K562 (cell line): Measurements from ENCODE around the gene GAK. TPM values are rescaled to one million over a fixed set of nuclear protein-coding genes. Genes with fewer than 3 reads are reported as not detected.
A peak's percentile ranks its signal among the peaks of the same experiment; 100 is the strongest.

ENCODE experiments used
- ATAC-seq: fragments of 200-7000 bp; cut with Tn5 transposase; 3 replicates; pipeline ENCODE4 v1.9.1; 2020; ENCODE audit warnings: moderate library complexity
- BruUV-seq: library from RNA; stranded (reverse); fragments of 400-500 nt; replicated peaks from 2 replicates; lab custom pipeline; 2021; lab: Mats Ljungman, UMichigan
- CTCF ChIA-PET: fragments of 300-600 bp; formaldehyde crosslinking; extraction: SDS; loops from one replicate; lab custom pipeline; 2021; ENCODE audit warnings: low intra/inter-chr PET ratio; lab: Yijun Ruan, JAX
- POLR2A ChIA-PET: fragments of 300-600, 350-650 bp; sonication (Branson Sonifier 250); formaldehyde crosslinking; extraction: SDS; loops from one replicate; lab custom pipeline; 2021; ENCODE audit warnings: antibody characterized with exemption, inconsistent platforms; lab: Yijun Ruan, JAX
- DNase-seq, 4 experiments: peaks; one replicate each; pipeline versions ENCODE4 v3.0.0 to v3.0.0-alpha.2; 2011 to 2018; ENCODE audit warnings: low spot score in 3 of 4, mixed read lengths in 3 of 4; ENCODE audit errors: extremely low read depth in 1 of 4
- FAIRE-seq: peaks from 2 replicates; lab custom pipeline; 2011; peaks lifted over from hg19 to GRCh38; lab: Jason Lieb, UNC
- H2AFZ ChIP-seq: 2 replicates; pipeline ENCODE4 v1.6.0; 2011; ENCODE audit warnings: low read depth, low read length, control low read depth, inconsistent platforms
- H3K27ac ChIP-seq: fragments of 200-600 bp; 3 replicates; pipeline ENCODE4 v1.8.0; 2011; ENCODE audit warnings: low read depth, mild to moderate bottlenecking, control low read depth, inconsistent platforms, low read length, moderate library complexity, mixed read lengths; ENCODE audit errors: extremely low read depth
- H3K27me3 ChIP-seq, 2 experiments: fragments of 300-600 bp in 1 of 2; 2 replicates in 1 of 2; 3 replicates in 1 of 2; pipeline versions ENCODE4 v1.6.0 to v1.8.0; 2011; ENCODE audit warnings: inconsistent platforms in 2 of 2, low read length in 2 of 2, mild to moderate bottlenecking in 1 of 2, mixed read lengths in 1 of 2, moderate library complexity in 1 of 2; ENCODE audit not compliant: control insufficient read depth in 2 of 2, insufficient read depth in 2 of 2
- H3K36me3 ChIP-seq: fragments of 300-600 bp; 3 replicates; pipeline ENCODE4 v1.8.0; 2011; ENCODE audit warnings: mild to moderate bottlenecking, low read length, inconsistent platforms; ENCODE audit not compliant: control insufficient read depth, insufficient read depth
- H3K4me1 ChIP-seq, 2 experiments: fragments of 200-600 bp in 1 of 2; replicated peaks in 1 of 2; 2 replicates in 1 of 2; 3 replicates in 1 of 2; pipeline versions ENCODE4 v1.5.1 to v1.8.0; 2011; ENCODE audit warnings: inconsistent platforms in 2 of 2, low read length in 2 of 2, mild to moderate bottlenecking in 1 of 2, mixed read lengths in 1 of 2, moderate library complexity in 1 of 2; ENCODE audit not compliant: control insufficient read depth in 2 of 2, insufficient read depth in 2 of 2
- H3K4me2 ChIP-seq: 2 replicates; pipeline ENCODE4 v1.6.1; 2011; ENCODE audit warnings: low read length, control low read depth, inconsistent platforms, mixed read lengths; ENCODE audit not compliant: insufficient read depth
- H3K4me3 ChIP-seq: fragments of 200-600 bp; sonication (generic), shearing (Covaris generic); 2 replicates; pipeline ENCODE4 v1.5.1; 2016; ENCODE audit warnings: control low read depth, inconsistent platforms
- H3K79me2 ChIP-seq: fragments of 200-600 bp; 3 replicates; pipeline ENCODE4 v1.8.0; 2011; ENCODE audit warnings: low read length, inconsistent platforms; ENCODE audit not compliant: control insufficient read depth, insufficient read depth
- H3K9ac ChIP-seq, 2 experiments: 2 replicates each; pipeline versions ENCODE4 v1.6.0 to v1.6.1; 2011; ENCODE audit warnings: low read depth in 2 of 2, low read length in 2 of 2, control low read depth in 1 of 2, inconsistent platforms in 1 of 2, mild to moderate bottlenecking in 1 of 2, mixed read lengths in 1 of 2; ENCODE audit not compliant: insufficient read depth in 1 of 2
- H3K9me1 ChIP-seq: one replicate; pipeline ENCODE4 v1.6.0; 2011; ENCODE audit warnings: inconsistent platforms, mild to moderate bottlenecking, low read length, moderate library complexity; ENCODE audit not compliant: control insufficient read depth, insufficient read depth
- H3K9me3 ChIP-seq: replicated peaks from 2 replicates; pipeline ENCODE4 v1.5.1; 2011; ENCODE audit warnings: low read depth, low read length, inconsistent platforms; ENCODE audit not compliant: control insufficient read depth, insufficient read depth
- H4K20me1 ChIP-seq: replicated peaks from 2 replicates; pipeline ENCODE4 v1.6.1; 2011; ENCODE audit warnings: low read length, inconsistent platforms, mixed read lengths; ENCODE audit not compliant: control insufficient read depth, insufficient read depth
- BCL6 ChIP-seq: fragments of 250-450 bp; sonication (Bioruptor Pico); IDR thresholded peaks from 2 replicates; pipeline ENCODE4 v1.4.0; 2020
- CBX2 ChIP-seq: fragments of 200-600 bp; sonication (generic); IDR thresholded peaks from one replicate; pipeline ENCODE4 v1.6.1; 2012; ENCODE audit warnings: mild to moderate bottlenecking, low read length, inconsistent platforms; ENCODE audit not compliant: insufficient read depth, poor library complexity, severe bottlenecking
- CBX8 ChIP-seq: fragments of 200-600 bp; sonication (generic); IDR thresholded peaks from 2 replicates; pipeline ENCODE4 v1.6.1; 2012; ENCODE audit warnings: borderline replicate concordance, mixed run types, low read depth, mild to moderate bottlenecking, moderate library complexity, mixed read lengths, low read length, control low read depth, inconsistent platforms; ENCODE audit not compliant: poor library complexity, severe bottlenecking; ENCODE audit errors: extremely low read depth
- HIVEP1 ChIP-seq: fragments of 250-450 bp; sonication (Bioruptor Pico); IDR thresholded peaks from 2 replicates; pipeline ENCODE4 v1.4.0; 2020; ENCODE audit warnings: mild to moderate bottlenecking
- KDM4B ChIP-seq, 2 experiments: fragments of 450-650 bp in 1 of 2; sonication (generic) in 1 of 2; IDR thresholded peaks; 2 replicates each; pipeline ENCODE4 v1.6.1; 2016 to 2017; ENCODE audit warnings: borderline replicate concordance in 2 of 2, antibody characterized with exemption in 1 of 2, low read depth in 1 of 2, mild to moderate bottlenecking in 1 of 2
- LEF1 ChIP-seq: fragments of 450-650 bp; IDR thresholded peaks from 2 replicates; pipeline ENCODE4 v1.6.1; 2016; ENCODE audit warnings: mild to moderate bottlenecking
- RAD21 ChIP-seq, 2 experiments: fragments of 250-450 bp in 1 of 2; fragments of 450-650 bp in 1 of 2; sonication (Bioruptor Pico) in 1 of 2; formaldehyde crosslinking in 1 of 2; IDR thresholded peaks in 1 of 2; conservative IDR thresholded peaks in 1 of 2; 2 replicates each; pipeline versions ENCODE4 v1.4.0 to v1.8.0; 2020 to 2022; ENCODE audit warnings: mild to moderate bottlenecking in 2 of 2, moderate library complexity in 1 of 2
- RBM15 ChIP-seq: fragments of 200-400 bp; formaldehyde crosslinking; IDR thresholded peaks from 2 replicates; pipeline ENCODE4 v1.6.1; 2018; ENCODE audit warnings: mild to moderate bottlenecking, low read length, moderate library complexity; ENCODE audit not compliant: insufficient read depth
- SMAD1 ChIP-seq: fragments of 150-350 bp; IDR thresholded peaks from 2 replicates; pipeline ENCODE4 v1.6.1; 2014; ENCODE audit warnings: low read length, low read depth; ENCODE audit not compliant: partially characterized antibody
- SRSF7 ChIP-seq: fragments of 200-400 bp; formaldehyde crosslinking; optimal IDR thresholded peaks from 2 replicates; pipeline ENCODE3; 2017; ENCODE audit warnings: mild to moderate bottlenecking, low read depth, low read length
- ZNF263 ChIP-seq: sonication (generic); formaldehyde crosslinking; IDR thresholded peaks from 2 replicates; pipeline ENCODE4 v1.8.0; 2022; ENCODE audit warnings: mild to moderate bottlenecking, missing genetic modification reagents, borderline replicate concordance
- ZNF316 ChIP-seq: fragments of 450-650 bp; IDR thresholded peaks from 2 replicates; pipeline ENCODE4 v1.6.1; 2016
- WGBS: fragments of 100-300 bp; shearing (Covaris generic); methylation state at CpG from one replicate; pipeline ENCODE4 v1.1.6; 2016; ENCODE audit warnings: low coverage, mixed read lengths; ENCODE audit not compliant: insufficient coverage; ENCODE audit errors: missing lambda C conversion rate; 5-methylcytosine and 5-hydroxymethylcytosine counted together
- in situ Hi-C: fragments of 300-500 bp; cut with MboI; formaldehyde crosslinking; loops from 4 replicates; pipeline ENCODE4 v1.15.0; 2018; ENCODE audit warnings: inconsistent platforms, mixed read lengths
- intact Hi-C: fragments of 100-400 bp; cut with micrococcal nuclease; formaldehyde crosslinking; loops from 2 replicates; pipeline ENCODE4 v1.14.2; 2022
- polyA plus RNA-seq, 8 experiments: library from polyadenylated mRNA; depleted of rRNA in 4 of 8; stranded (reverse) in 5 of 8; unstranded in 3 of 8; fragments of >200 nt; fragmentation: Nextera tagmentation in 2 of 8; fragmentation: Illumina TruSeq in 1 of 8; extraction: Ambion mirVana in 2 of 8; extraction: Trizol in 1 of 8; gene quantifications; 2 replicates each; pipeline versions ENCODE4 v1.2.1 to v1.2.3, GENCODE V29; 2011 to 2014; ENCODE audit warnings: inconsistent platforms in 1 of 8, missing spikeins in 1 of 8
- total RNA-seq, 7 experiments: library from RNA; depleted of rRNA in 6 of 7; stranded (reverse); fragments of >200 nt in 6 of 7; fragmentation: Illumina TruSeq in 2 of 7; extraction: Trizol in 2 of 7; gene quantifications; 2 replicates each; pipeline versions ENCODE4 v1.2.1 to v1.2.3, GENCODE V29; 2011 to 2021; ENCODE audit warnings: low replicate concordance in 1 of 7
- TF ChIP-seq, protein P1 (sequence below): fragments of 200-800 bp; sonication (Bioruptor generic); IDR thresholded peaks from 2 replicates; pipeline ENCODE4 v1.6.1; 2017; ENCODE audit warnings: missing genetic modification characterization, missing compliant biosample characterization
- TF ChIP-seq, protein P2 (sequence below): sonication (generic); formaldehyde crosslinking; IDR thresholded peaks from 2 replicates; pipeline ENCODE4 v1.8.1; 2023; ENCODE audit warnings: mild to moderate bottlenecking, missing genetic modification reagents, moderate library complexity
- TF ChIP-seq, protein P3 (sequence below): fragments of 250-450 bp; sonication (Bioruptor Pico); IDR thresholded peaks from 2 replicates; pipeline ENCODE4 v1.8.0; 2021; ENCODE audit warnings: mild to moderate bottlenecking, moderate library complexity

Gene GAK
- total and polyA plus RNA-seq, 9 of the 15 experiments (the other 6 are each of a cell fraction or from before 2014, with no cell fraction given), result 1.3 to 102 (median 16.2) TPM

DNA sequence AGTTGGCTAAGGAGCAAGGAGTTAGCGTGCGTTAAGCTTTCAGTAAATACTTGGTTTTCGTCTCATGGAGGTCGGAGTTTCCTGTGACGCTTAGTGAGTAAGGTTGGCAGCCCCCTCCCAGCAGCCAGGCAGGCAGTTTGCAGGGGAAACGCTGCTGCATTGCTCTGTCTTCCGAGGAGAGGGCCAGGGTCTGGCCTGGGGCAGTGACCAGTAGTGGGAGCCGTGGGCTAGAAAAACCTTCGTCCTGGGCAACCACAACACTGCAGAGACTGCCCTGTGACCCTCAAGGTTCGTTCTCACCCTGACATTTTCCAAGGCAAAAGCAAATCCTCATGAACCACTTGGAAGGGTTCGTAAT lies 576 bp upstream of the GAK start (continued):
- TF ChIP-seq RBM15, result no peak
- no peak for TF ChIP-seq LEF1
- peak in 1 of 2 experiments; percentile 52; a peak in 2 of 4 replicates for TF ChIP-seq RAD21 (CRISPR knock-in tag; conservative IDR thresholded peaks at IDR 0.05 in 1 of 2, IDR thresholded peaks at IDR 0.05 in 1 of 2)
- TF ChIP-seq, protein P1, sequence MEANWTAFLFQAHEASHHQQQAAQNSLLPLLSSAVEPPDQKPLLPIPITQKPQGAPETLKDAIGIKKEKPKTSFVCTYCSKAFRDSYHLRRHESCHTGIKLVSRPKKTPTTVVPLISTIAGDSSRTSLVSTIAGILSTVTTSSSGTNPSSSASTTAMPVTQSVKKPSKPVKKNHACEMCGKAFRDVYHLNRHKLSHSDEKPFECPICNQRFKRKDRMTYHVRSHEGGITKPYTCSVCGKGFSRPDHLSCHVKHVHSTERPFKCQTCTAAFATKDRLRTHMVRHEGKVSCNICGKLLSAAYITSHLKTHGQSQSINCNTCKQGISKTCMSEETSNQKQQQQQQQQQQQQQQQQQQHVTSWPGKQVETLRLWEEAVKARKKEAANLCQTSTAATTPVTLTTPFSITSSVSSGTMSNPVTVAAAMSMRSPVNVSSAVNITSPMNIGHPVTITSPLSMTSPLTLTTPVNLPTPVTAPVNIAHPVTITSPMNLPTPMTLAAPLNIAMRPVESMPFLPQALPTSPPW (CRISPR knock-in tag), result no peak
- TF ChIP-seq SRSF7, result no peak
- no peak for TF ChIP-seq CBX2
- TF ChIP-seq, all 486 proteins: peak for 18

DNA sequence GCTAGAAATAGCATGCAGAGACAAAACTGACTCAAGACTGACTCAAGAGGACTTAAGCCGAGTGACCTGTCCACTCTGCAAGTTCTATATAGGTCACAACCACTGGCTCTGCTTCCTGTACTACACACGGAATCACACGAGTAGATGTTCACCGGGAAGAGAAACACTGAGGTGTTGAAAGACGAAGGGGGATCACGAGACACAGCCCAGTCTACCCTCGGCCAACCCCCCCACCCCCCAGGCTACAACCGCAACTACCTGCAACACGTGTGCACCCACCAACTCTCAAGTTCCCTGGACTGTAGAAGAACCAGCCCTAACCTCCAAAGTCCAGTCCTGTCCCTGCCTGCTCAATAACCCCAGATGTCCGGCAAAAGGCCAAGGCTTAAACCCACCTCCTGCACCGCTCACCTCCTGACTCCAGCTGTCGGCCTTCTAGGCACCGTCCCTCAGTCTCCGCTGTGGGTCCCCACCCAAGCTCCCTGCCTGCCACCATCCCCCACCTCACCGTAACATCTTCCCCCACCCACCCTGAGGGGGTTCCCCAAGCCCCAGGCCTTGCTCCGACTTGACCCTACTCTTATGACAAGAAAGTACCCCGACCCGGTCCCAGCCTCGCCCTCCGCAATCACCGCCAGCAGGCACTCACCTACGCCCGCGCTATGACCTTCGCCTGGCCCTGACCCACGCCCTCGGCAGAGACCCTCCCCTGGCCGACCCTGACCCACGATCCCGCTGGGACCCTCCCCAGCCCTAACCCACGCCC lies 739 bp downstream of the GAK start:
- FAIRE-seq (peak; percentile 84), DNase-seq (peak in 3 of 4 experiments; percentile 39 to 44 (median 41)), ATAC-seq (peak; percentile 45)
- H3K27me3 ChIP-seq, result no peaks in the 10 kb centered on the region
- ChIA-PET POLR2A (interaction anchor here (0.6 to 2.1 kb wide), 8 partner anchors 8 to 263 kb away, joined by 3 to 11 read pairs (median 4); no protein-coding TSS in a partner anchor), CTCF (no interaction called here)
- peaks cover 13% of the 10 kb centered on the region; the same call in 2 of the 3 replicates for H3K36me3 ChIP-seq
- H4K20me1 ChIP-seq, result peaks cover 20% of the 10 kb centered on the region; the same call in 1 of the 2 replicates
- BruUV-seq, result TSS peak; percentile 75
- no peaks in the 10 kb centered on the region for H3K9me3 ChIP-seq
- peak overlapping the region; percentile 92 for H3K4me2 ChIP-seq
- H3K9ac ChIP-seq, result peak overlapping the region; percentile 88 to 100
- peaks cover 13 to 14% of the 10 kb centered on the region in 2 experiments for H3K4me1 ChIP-seq
- intact Hi-C loops (loop anchor here (2.0 kb wide), 1 partner anchor 41 kb away; the partner anchor contains the start of gene DGKQ), in situ Hi-C loops (no loop called here)
- peak overlapping the region; percentile 92 for H2AFZ ChIP-seq
- peaks cover 57% of the 10 kb centered on the region for H3K79me2 ChIP-seq
- no peaks in the 10 kb centered on the region for H3K9me1 ChIP-seq
- peak overlapping the region; percentile 93 for H3K27ac ChIP-seq
- H3K4me3 ChIP-seq, result peak overlapping the region; percentile 99
- 0% methylated on average over 22 of the region's 31 CpGs for WGBS
- TF ChIP-seq ZNF316 (no peak), HIVEP1 (CRISPR knock-in tag) (no peak), KDM4B (IDR thresholded peaks at IDR 0.05; ENCODE audit: borderline replicate concordance in 2 of 2, low read depth in 1 of 2) (no peak), SMAD1 (no peak), BCL6 (CRISPR knock-in tag) (no peak), ZNF263 (CRISPR knock-in tag) (no peak), CBX8 (no peak)
- TF ChIP-seq, protein P2, sequence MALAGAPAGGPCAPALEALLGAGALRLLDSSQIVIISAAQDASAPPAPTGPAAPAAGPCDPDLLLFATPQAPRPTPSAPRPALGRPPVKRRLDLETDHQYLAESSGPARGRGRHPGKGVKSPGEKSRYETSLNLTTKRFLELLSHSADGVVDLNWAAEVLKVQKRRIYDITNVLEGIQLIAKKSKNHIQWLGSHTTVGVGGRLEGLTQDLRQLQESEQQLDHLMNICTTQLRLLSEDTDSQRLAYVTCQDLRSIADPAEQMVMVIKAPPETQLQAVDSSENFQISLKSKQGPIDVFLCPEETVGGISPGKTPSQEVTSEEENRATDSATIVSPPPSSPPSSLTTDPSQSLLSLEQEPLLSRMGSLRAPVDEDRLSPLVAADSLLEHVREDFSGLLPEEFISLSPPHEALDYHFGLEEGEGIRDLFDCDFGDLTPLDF (CRISPR knock-in tag), result no peak
- TF ChIP-seq, protein P3, sequence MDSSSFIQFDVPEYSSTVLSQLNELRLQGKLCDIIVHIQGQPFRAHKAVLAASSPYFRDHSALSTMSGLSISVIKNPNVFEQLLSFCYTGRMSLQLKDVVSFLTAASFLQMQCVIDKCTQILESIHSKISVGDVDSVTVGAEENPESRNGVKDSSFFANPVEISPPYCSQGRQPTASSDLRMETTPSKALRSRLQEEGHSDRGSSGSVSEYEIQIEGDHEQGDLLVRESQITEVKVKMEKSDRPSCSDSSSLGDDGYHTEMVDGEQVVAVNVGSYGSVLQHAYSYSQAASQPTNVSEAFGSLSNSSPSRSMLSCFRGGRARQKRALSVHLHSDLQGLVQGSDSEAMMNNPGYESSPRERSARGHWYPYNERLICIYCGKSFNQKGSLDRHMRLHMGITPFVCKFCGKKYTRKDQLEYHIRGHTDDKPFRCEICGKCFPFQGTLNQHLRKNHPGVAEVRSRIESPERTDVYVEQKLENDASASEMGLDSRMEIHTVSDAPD, result no peak
